GM12878 (cell line): ENCODE measurements around the gene EEF1G. TPM values are rescaled to one million over a fixed set of nuclear protein-coding genes. Genes with fewer than 3 reads are reported as not detected.
A peak's percentile ranks its signal among the peaks of the same experiment; 100 is the strongest.
"Not testable (repeated sequence)": the region's sequence is repeated elsewhere in the genome, so short reads cannot be mapped to it uniquely, and the experiment has no call there.

ENCODE experiments used
- ATAC-seq: fragments of 200-7000 bp; cut with Tn5 transposase; 3 replicates; pipeline ENCODE4 v1.9.1; 2020; ENCODE audit warnings: mild to moderate bottlenecking, moderate library complexity
- BruUV-seq: library from RNA; stranded (reverse); fragments of 400-500 nt; replicated peaks from 2 replicates; lab custom pipeline; 2021; lab: Mats Ljungman, UMichigan
- CTCF ChIA-PET: fragments of 300-600 bp; sonication (Branson Sonifier 250); formaldehyde crosslinking; extraction: SDS; loops from one replicate; lab custom pipeline; 2021; ENCODE audit warnings: inconsistent platforms; lab: Yijun Ruan, JAX
- POLR2A ChIA-PET: fragments of 350-600 bp; formaldehyde crosslinking; extraction: SDS; loops from one replicate; lab custom pipeline; 2021; ENCODE audit warnings: inconsistent platforms; lab: Charles Lee
- RAD21 ChIA-PET: fragments of 300-600 bp; sonication (Branson Sonifier 250); formaldehyde crosslinking; loops from one replicate; lab custom pipeline; 2023; ENCODE audit warnings: antibody characterized with exemption; ENCODE audit not compliant: unreplicated experiment; lab: Charles Lee
- SMC1A ChIA-PET: fragments of 300-600 bp; sonication (Branson Sonifier 250); formaldehyde crosslinking; loops from one replicate; lab custom pipeline; 2023; ENCODE audit not compliant: unreplicated experiment, uncharacterized antibody; lab: Charles Lee
- DNase-seq: peaks from one replicate; pipeline ENCODE4 v3.0.0-alpha.2; 2011; ENCODE audit warnings: low read depth, low spot score
- FAIRE-seq: peaks from 3 replicates; lab custom pipeline; 2011; peaks lifted over from hg19 to GRCh38; lab: Jason Lieb, UNC
- H2AFZ ChIP-seq: 2 replicates; pipeline ENCODE4 v1.6.0; 2011; ENCODE audit warnings: low read depth, low read length, control low read depth; ENCODE audit not compliant: control insufficient read depth
- H3K27ac ChIP-seq: 2 replicates; pipeline ENCODE4 v1.5.1; 2011; ENCODE audit warnings: control low read depth; ENCODE audit not compliant: control insufficient read depth, insufficient read depth
- H3K27me3 ChIP-seq, 2 experiments: replicated peaks in 1 of 2; 2 replicates each; pipeline versions ENCODE4 v1.6.0 to v1.6.1; 2011; ENCODE audit warnings: low read length in 1 of 2; ENCODE audit not compliant: control insufficient read depth in 2 of 2, insufficient read depth in 2 of 2
- H3K36me3 ChIP-seq, 2 experiments: 2 replicates each; pipeline ENCODE4 v1.5.1; 2011; ENCODE audit warnings: low read length in 1 of 2; ENCODE audit not compliant: control insufficient read depth in 2 of 2, insufficient read depth in 2 of 2
- H3K4me1 ChIP-seq: 2 replicates; pipeline ENCODE4 v1.6.1; 2011; ENCODE audit warnings: mild to moderate bottlenecking, low read length, moderate library complexity, mixed read lengths; ENCODE audit not compliant: control insufficient read depth, insufficient read depth
- H3K4me2 ChIP-seq: 2 replicates; pipeline ENCODE4 v1.6.0; 2011; ENCODE audit warnings: control low read depth; ENCODE audit not compliant: control insufficient read depth, insufficient read depth
- H3K4me3 ChIP-seq: fragments of 200-600 bp; sonication (generic); 2 replicates; pipeline ENCODE4 v1.5.1; 2016
- H3K79me2 ChIP-seq: 2 replicates; pipeline ENCODE4 v1.6.0; 2011; ENCODE audit warnings: low read length; ENCODE audit not compliant: control insufficient read depth, insufficient read depth
- H3K9ac ChIP-seq: 2 replicates; pipeline ENCODE4 v1.8.0; 2011; ENCODE audit warnings: low read length, control low read depth, mixed read lengths; ENCODE audit not compliant: control insufficient read depth, insufficient read depth
- H3K9me3 ChIP-seq: replicated peaks from 3 replicates; pipeline ENCODE4 v1.5.1; 2011; ENCODE audit warnings: mild to moderate bottlenecking, low read length; ENCODE audit not compliant: control insufficient read depth, insufficient read depth
- H4K20me1 ChIP-seq: 2 replicates; pipeline ENCODE4 v1.6.0; 2011; ENCODE audit not compliant: control insufficient read depth, insufficient read depth
- HDGF ChIP-seq: fragments of 450-650 bp; IDR thresholded peaks from 2 replicates; pipeline ENCODE4 v1.6.1; 2016; ENCODE audit warnings: antibody characterized with exemption
- IRF4 ChIP-seq: IDR thresholded peaks from 2 replicates; pipeline ENCODE4 v1.6.1; 2011; ENCODE audit warnings: low read depth, low read length
- TCF12 ChIP-seq: IDR thresholded peaks from 2 replicates; pipeline ENCODE4 v1.6.1; 2011; ENCODE audit warnings: low read depth, mild to moderate bottlenecking, low read length
- ZBED1 ChIP-seq: IDR thresholded peaks from 2 replicates; pipeline ENCODE4 v1.6.1; 2016; ENCODE audit warnings: borderline replicate concordance
- WGBS: methylation state at CpG from one replicate; pipeline ENCODE4 v1.1.6; 2016; ENCODE audit warnings: low lambda C conversion rate; ENCODE audit not compliant: insufficient replicate concordance, insufficient coverage; ENCODE audit errors: missing lambda C conversion rate; 5-methylcytosine and 5-hydroxymethylcytosine counted together
- in situ Hi-C: fragments of 300-500 bp; cut with MboI; formaldehyde crosslinking; loops from 9 replicates; pipeline ENCODE4 v1.14.3; 2018; ENCODE audit warnings: mixed read lengths
- intact Hi-C: fragments of 100-400 bp; cut with micrococcal nuclease; formaldehyde crosslinking; loops from one replicate; pipeline ENCODE4 v1.14.2; 2022; ENCODE audit not compliant: unreplicated experiment
- polyA plus RNA-seq, 11 experiments: library from polyadenylated mRNA; depleted of rRNA in 4 of 11; unstranded in 6 of 11; stranded (reverse) in 5 of 11; fragments of >200 nt; fragmentation: Nextera tagmentation in 4 of 11; fragmentation: Illumina TruSeq in 1 of 11; extraction: Ambion mirVana in 4 of 11; extraction: Trizol in 1 of 11; gene quantifications; 1 replicate in 1 of 11; 2 replicates in 10 of 11; pipeline versions ENCODE4 v1.2.1 to v1.2.3, GENCODE V29; 2011 to 2016; ENCODE audit warnings: inconsistent platforms in 2 of 11, missing spikeins in 2 of 11, low read depth in 1 of 11
- total RNA-seq, 4 experiments: library from RNA; depleted of rRNA in 3 of 4; stranded (reverse); fragments of >200 nt in 3 of 4; fragmentation: Illumina TruSeq in 1 of 4; extraction: Trizol in 1 of 4; gene quantifications; 2 replicates each; pipeline versions ENCODE4 v1.2.1 to v1.2.3, GENCODE V29; 2013 to 2021

EEF1G gene
- total and polyA plus RNA-seq, 10 of the 15 experiments (the other 5 are each of a cell fraction or from before 2014, with no cell fraction given), result 850 to 2,739 (median 2,277) TPM

GRCh38 chr11:62621027-62621566 lies 47.4 kb upstream of the EEF1G start:
- ATAC-seq, result no peak
- no peaks in the 10 kb centered on the region for H4K20me1 ChIP-seq
- H3K4me2 ChIP-seq, result peak overlapping the region; percentile 98
- 0 out of 2 replicates have a peak, but pooled peaks cover 4% of the 10 kb centered on the region for H3K4me1 ChIP-seq
- intact Hi-C loops (no loop called here), in situ Hi-C loops (no loop called here)
- ChIA-PET RAD21 (interaction anchor here (0.8 to 3.3 kb wide), 10 partner anchors 10 to 237 kb away, joined by 3 to 25 read pairs (median 5); partner anchors contain the start of genes C11orf98, CSKMT, EEF1G and HNRNPUL2), POLR2A (interaction anchor here (0.6 to 5.0 kb wide), 26 partner anchors 8 to 240 kb away, joined by 3 to 50 read pairs (median 5); partner anchors contain the start of genes C11orf98, CSKMT, EEF1G and EML3), CTCF (interaction anchor here (0.7 to 2.8 kb wide), 13 partner anchors 10 to 228 kb away, joined by 3 to 12 read pairs (median 4); partner anchors contain the start of genes C11orf98, CSKMT, HNRNPUL2 and TUT1), SMC1A (interaction anchor here (0.6 to 2.6 kb wide), 15 partner anchors 9 to 241 kb away, joined by 3 to 11 read pairs (median 4); partner anchors contain the start of genes C11orf98, CSKMT, MTA2 and TUT1)
- WGBS, result 6% methylated on average over 8 of the region's 8 CpGs
- H3K9me3 ChIP-seq, result no peaks in the 10 kb centered on the region
- peak overlapping the region; percentile 96 for H3K9ac ChIP-seq
- no peak for DNase-seq
- H3K36me3 ChIP-seq, result peaks cover 3 to 8% of the 10 kb centered on the region in 2 experiments; a peak in 3 of 4 replicates
- peak; percentile 13 for FAIRE-seq
- H3K27ac ChIP-seq, result peak overlapping the region; percentile 81
- H3K4me3 ChIP-seq, result peak overlapping the region; percentile 84
- peak overlapping the region; percentile 67 for H2AFZ ChIP-seq
- TSS peak; percentile 68 for BruUV-seq
- TF ChIP-seq TCF12, result no peak
- TF ChIP-seq HDGF, result peak; percentile 15; the same call in 1 of the 2 replicates
- no peak for TF ChIP-seq IRF4
- TF ChIP-seq ZBED1, result no peak
- no peaks in the 10 kb centered on the region for H3K27me3 ChIP-seq
- peaks cover 11% of the 10 kb centered on the region for H3K79me2 ChIP-seq

GRCh38 chr11:62616957-62617356 lies 43.3 kb upstream of the EEF1G start:
- H2AFZ ChIP-seq, in situ Hi-C loops, ATAC-seq, DNase-seq, H3K9me3 ChIP-seq, BruUV-seq, H3K4me3 ChIP-seq, H3K27ac ChIP-seq, SMC1A ChIA-PET, FAIRE-seq, H3K4me2 ChIP-seq, H3K27me3 ChIP-seq, H4K20me1 ChIP-seq, H3K36me3 ChIP-seq, RAD21 ChIA-PET, H3K9ac ChIP-seq, H3K4me1 ChIP-seq, CTCF ChIA-PET, intact Hi-C loops: not testable (repeated sequence)
- POLR2A ChIA-PET, result interaction anchor here (0.5 to 1.1 kb wide), 3 partner anchors 18 to 25 kb away, joined by 3 to 5 read pairs (median 3); partner anchors contain the start of gene TUT1
- H3K79me2 ChIP-seq, result peaks cover 11% of the 10 kb centered on the region
- WGBS, result 96% methylated on average over 9 of the region's 14 CpGs
